Lower leg skin (tissue), 4 donors: Measurements from ENCODE around the gene LLCFC1. TPM values are rescaled to one million over a fixed set of nuclear protein-coding genes. Genes with fewer than 3 reads are reported as not detected.

Experiments
- DNase-seq, 2 donors: peaks; one replicate each; pipeline ENCODE4 v3.0.0-alpha.2; 2019; ENCODE audit warnings: low spot score in 2 of 2
- H3K4me3 ChIP-seq: fragments of 200-600 bp; sonication (generic); 2 replicates; pipeline ENCODE4 v1.5.1; 2017; ENCODE audit warnings: mild to moderate bottlenecking, low read depth; ENCODE audit not compliant: poor library complexity, severe bottlenecking
- POLR2A ChIP-seq, 2 donors: fragments of 450-650 bp; IDR thresholded peaks; one replicate each; pipeline ENCODE4 v1.6.1; 2016 to 2017; ENCODE audit warnings: antibody characterized with exemption in 2 of 2, mild to moderate bottlenecking in 1 of 2, moderate library complexity in 1 of 2
- WGBS, 2 donors: methylation state at CpG; one replicate each; pipeline ENCODE4 v1.1.5; 2018; 5-methylcytosine and 5-hydroxymethylcytosine counted together
- intact Hi-C: fragments of 100-400 bp; cut with DNase I; formaldehyde crosslinking; loops from one replicate; pipeline ENCODE4 v1.15.0; 2023; ENCODE audit warnings: low total_unique reads
- total RNA-seq, 4 donors: library from RNA; depleted of rRNA; stranded (reverse); fragments of >200 nt; gene quantifications; one replicate each; pipeline ENCODE4 v1.1.0, GENCODE V29; 2016
- TF ChIP-seq, protein P1 (sequence below), 3 donors: fragments of 450-650 bp; IDR thresholded peaks; one replicate each; pipeline ENCODE4 v1.5.1; 2016; ENCODE audit warnings: antibody characterized with exemption in 3 of 3, mild to moderate bottlenecking in 3 of 3, moderate library complexity in 2 of 3

The LLCFC1 gene
- total RNA-seq, 4 donors from 2014 or later, result not detected

DNA sequence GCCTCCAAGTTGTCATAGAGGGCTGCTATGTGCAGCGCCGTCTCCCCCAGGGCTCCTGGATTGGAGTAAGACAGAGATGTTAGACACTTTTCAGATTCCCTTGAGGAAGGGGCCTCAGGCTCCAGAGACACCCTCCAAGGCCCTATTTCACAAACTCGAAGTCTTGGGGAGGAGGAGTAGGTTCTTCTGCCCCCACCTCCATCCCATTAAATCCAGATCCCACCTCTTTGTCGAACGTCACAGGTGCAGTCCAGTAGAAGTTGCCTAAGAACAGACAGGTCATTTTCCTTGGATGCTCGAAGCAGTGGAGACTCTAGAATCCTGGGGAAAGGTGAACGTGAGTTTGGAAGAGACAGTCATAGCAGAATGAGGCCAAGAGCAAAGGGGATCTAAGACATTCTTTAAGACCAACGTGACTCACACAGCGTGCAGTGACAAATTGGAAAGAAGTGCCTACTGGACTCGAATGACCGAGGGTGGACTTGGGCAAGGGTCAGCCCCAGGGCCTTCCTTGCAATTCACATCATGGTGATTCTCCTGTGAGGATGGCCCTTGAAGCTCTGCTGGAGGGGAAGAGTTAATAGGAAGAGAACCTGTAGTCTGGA, 9.1 kb upstream of the LLCFC1 start:
- no peak overlapping the region for H3K4me3 ChIP-seq
- intact Hi-C loops, result no loop called here
- peak in 1 of 2 donors; percentile 70 for DNase-seq
- TF ChIP-seq, protein P1, sequence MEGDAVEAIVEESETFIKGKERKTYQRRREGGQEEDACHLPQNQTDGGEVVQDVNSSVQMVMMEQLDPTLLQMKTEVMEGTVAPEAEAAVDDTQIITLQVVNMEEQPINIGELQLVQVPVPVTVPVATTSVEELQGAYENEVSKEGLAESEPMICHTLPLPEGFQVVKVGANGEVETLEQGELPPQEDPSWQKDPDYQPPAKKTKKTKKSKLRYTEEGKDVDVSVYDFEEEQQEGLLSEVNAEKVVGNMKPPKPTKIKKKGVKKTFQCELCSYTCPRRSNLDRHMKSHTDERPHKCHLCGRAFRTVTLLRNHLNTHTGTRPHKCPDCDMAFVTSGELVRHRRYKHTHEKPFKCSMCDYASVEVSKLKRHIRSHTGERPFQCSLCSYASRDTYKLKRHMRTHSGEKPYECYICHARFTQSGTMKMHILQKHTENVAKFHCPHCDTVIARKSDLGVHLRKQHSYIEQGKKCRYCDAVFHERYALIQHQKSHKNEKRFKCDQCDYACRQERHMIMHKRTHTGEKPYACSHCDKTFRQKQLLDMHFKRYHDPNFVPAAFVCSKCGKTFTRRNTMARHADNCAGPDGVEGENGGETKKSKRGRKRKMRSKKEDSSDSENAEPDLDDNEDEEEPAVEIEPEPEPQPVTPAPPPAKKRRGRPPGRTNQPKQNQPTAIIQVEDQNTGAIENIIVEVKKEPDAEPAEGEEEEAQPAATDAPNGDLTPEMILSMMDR (IDR thresholded peaks at IDR 0.05), result no peak
- TF ChIP-seq POLR2A (IDR thresholded peaks at IDR 0.05), result no peak
- WGBS, 2 donors, result 89% methylated on average over 11 of the region's 11 CpGs

GRCh38 chr7:142932386-142933091, 6.7 kb upstream of the LLCFC1 start:
- intact Hi-C loops, result no loop called here
- 65 to 80% methylated on average over 5 of the region's 5 CpGs for WGBS, 2 donors
- DNase-seq, result peak in 1 of 2 donors; percentile 52
- no peak for TF ChIP-seq POLR2A (IDR thresholded peaks at IDR 0.05)
- TF ChIP-seq, protein P1 (IDR thresholded peaks at IDR 0.05), result no peak
- H3K4me3 ChIP-seq, result no peak overlapping the region

DNA sequence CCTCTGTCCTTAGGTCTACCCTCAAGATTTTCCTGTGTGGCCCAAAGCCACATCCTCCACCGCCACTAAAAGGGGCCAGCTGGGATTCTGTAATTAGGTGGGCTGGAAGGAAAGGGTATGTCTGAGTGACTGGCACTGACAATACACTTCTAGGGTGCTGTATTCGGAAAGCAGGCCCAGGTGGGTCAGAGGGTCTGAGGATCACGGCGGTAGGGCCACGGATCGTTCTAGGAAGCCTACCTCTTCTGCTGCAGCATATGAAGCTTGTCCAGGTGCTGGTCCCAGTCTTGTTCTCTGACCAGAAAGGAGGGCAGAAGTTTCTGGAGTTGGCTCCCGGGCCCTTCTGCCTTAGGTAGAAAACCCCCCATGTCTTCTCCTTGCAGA, 6.2 kb upstream of the LLCFC1 start:
- WGBS, 2 donors, result 87 to 90% methylated on average over 7 of the region's 7 CpGs

GRCh38 chr7:142933624-142934023, 5.7 kb upstream of the LLCFC1 start, which contains the start of gene TRPV5:
Gene TRPV5 (minus strand): TSS chr7:142933746. CDS start chr7:142933459, 287 bp downstream.
- TF ChIP-seq, protein P1 (IDR thresholded peaks at IDR 0.05), result no peak
- TF ChIP-seq POLR2A (IDR thresholded peaks at IDR 0.05), result no peak
- no peak within 1 kb of the TSS for H3K4me3 ChIP-seq
- DNase-seq, result peak in 1 of 2 donors; percentile 59
- intact Hi-C loops, result no loop called here
- WGBS, 2 donors, result 74 to 79% methylated on average over 4 of the region's 4 CpGs

More for the DNA sequence above, 6.2 kb upstream of the LLCFC1 start:
- H3K4me3 ChIP-seq, result no peak overlapping the region
- TF ChIP-seq, protein P1 (IDR thresholded peaks at IDR 0.05), result no peak
- TF ChIP-seq POLR2A (IDR thresholded peaks at IDR 0.05), result no peak
- intact Hi-C loops, result no loop called here
- peak in 1 of 2 donors; percentile 56 for DNase-seq

DNA sequence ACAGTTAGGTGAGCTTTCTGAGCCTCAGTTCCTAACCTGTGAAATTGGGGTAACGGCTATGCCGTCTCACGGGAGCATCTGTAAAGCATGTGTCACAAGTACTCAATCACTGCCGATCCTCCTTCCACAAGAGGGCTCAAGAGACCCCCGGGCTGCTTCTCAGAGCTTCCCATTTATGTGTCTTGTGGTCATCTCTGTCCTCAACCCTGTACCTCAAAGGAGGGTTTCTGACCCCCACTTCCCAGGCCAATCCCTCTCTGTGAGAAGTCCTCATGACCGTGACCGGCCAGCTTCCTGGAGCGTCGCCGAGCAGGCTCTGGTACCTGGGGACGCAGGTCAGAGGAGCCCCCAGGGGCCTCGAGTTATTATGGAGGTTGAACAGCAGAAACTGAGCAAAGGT, 5.2 kb upstream of the LLCFC1 start:
- DNase-seq, result peak in 1 of 2 donors; percentile 60
- WGBS, 2 donors, result 76 to 79% methylated on average over 12 of the region's 12 CpGs
- intact Hi-C loops, result no loop called here
- TF ChIP-seq, protein P1 (IDR thresholded peaks at IDR 0.05), result no peak
- no peak for TF ChIP-seq POLR2A (IDR thresholded peaks at IDR 0.05)
- H3K4me3 ChIP-seq, result no peak overlapping the region
